Endothelial cell of umbilical vein (primary cell): ENCODE data around the gene HMX2.

Experiments
- CTCF ChIP-seq, 2 donors: IDR thresholded peaks; 1 replicate in 1 of 2; 2 replicates in 1 of 2; pipeline ENCODE4 v1.5.1; 2011; ENCODE audit warnings: low read length in 2 of 2, mild to moderate bottlenecking in 2 of 2, moderate library complexity in 2 of 2, control low read depth in 1 of 2, inconsistent platforms in 1 of 2, low read depth in 1 of 2; ENCODE audit not compliant: insufficient read depth in 1 of 2; ENCODE audit errors: extremely low read depth in 1 of 2
- EZH2 ChIP-seq: IDR thresholded peaks from 2 replicates; pipeline ENCODE4 v1.6.1; 2012; ENCODE audit warnings: borderline replicate concordance, low read depth, mild to moderate bottlenecking, moderate library complexity, low read length, inconsistent platforms; ENCODE audit not compliant: severe bottlenecking
- JUN ChIP-seq: IDR thresholded peaks from 2 replicates; pipeline ENCODE4 v1.6.1; 2011; ENCODE audit warnings: borderline replicate concordance, low read depth; ENCODE audit not compliant: insufficient read length, insufficient read depth
- POLR2AphosphoS5 ChIP-seq: IDR thresholded peaks from 2 replicates; pipeline ENCODE4 v1.6.1; 2012; ENCODE audit warnings: low read depth, mild to moderate bottlenecking, control low read depth, low read length, moderate library complexity; ENCODE audit not compliant: insufficient read depth

- no peak for TF ChIP-seq CTCF (IDR thresholded peaks at IDR 0.05; ENCODE audit: extremely low read depth in 1 of 2, insufficient read depth in 1 of 2, low read depth in 1 of 2, low read length in 2 of 2)
- no peak for TF ChIP-seq POLR2AphosphoS5
- TF ChIP-seq EZH2: no peak
- TF ChIP-seq JUN: no peak
These were observed 18.7 kb downstream of the HMX2 start for GRCh38 chr10:123166618-123167017.
